SU-DHL-6 (cell line): ENCODE data around the gene TEAD1.

Source experiments
- CTCF ChIP-seq: fragments of 200-600 bp; sonication (generic); IDR thresholded peaks from one replicate; pipeline ENCODE4 v1.5.1; 2017; ENCODE audit warnings: antibody characterized with exemption, mild to moderate bottlenecking, low read length, moderate library complexity; ENCODE audit not compliant: insufficient read depth, poor library complexity, severe bottlenecking
- EZH2phosphoT487 ChIP-seq: fragments of 200-600 bp; sonication (generic), shearing (Covaris generic); conservative IDR thresholded peaks from 2 replicates; pipeline ENCODE4 v1.6.1; 2018; ENCODE audit warnings: mild to moderate bottlenecking, antibody characterized with exemption, low read length, moderate library complexity, mixed read lengths

- TF ChIP-seq CTCF (no peak), EZH2phosphoT487 (no peak)
Observed at GRCh38 chr11:12942157-12942556, 267.9 kb downstream of the TEAD1 start.
